GM12864 (cell line): ENCODE data around the gene IGLL5.

Source experiments
- DNase-seq: peaks from one replicate; pipeline ENCODE4 v3.0.0-alpha.2; 2011; ENCODE audit warnings: low read depth
- H3K4me3 ChIP-seq: 2 replicates; pipeline ENCODE4 v1.5.1; 2011; ENCODE audit warnings: mild to moderate bottlenecking, low read depth, low read length, control low read depth
- TF ChIP-seq, protein P1 (sequence below): IDR thresholded peaks from 2 replicates; pipeline ENCODE4 v1.5.1; 2011; ENCODE audit warnings: low read depth, mild to moderate bottlenecking, moderate library complexity, low read length, control low read depth, inconsistent platforms; ENCODE audit errors: missing control alignments

The IGLL5 gene

DNA sequence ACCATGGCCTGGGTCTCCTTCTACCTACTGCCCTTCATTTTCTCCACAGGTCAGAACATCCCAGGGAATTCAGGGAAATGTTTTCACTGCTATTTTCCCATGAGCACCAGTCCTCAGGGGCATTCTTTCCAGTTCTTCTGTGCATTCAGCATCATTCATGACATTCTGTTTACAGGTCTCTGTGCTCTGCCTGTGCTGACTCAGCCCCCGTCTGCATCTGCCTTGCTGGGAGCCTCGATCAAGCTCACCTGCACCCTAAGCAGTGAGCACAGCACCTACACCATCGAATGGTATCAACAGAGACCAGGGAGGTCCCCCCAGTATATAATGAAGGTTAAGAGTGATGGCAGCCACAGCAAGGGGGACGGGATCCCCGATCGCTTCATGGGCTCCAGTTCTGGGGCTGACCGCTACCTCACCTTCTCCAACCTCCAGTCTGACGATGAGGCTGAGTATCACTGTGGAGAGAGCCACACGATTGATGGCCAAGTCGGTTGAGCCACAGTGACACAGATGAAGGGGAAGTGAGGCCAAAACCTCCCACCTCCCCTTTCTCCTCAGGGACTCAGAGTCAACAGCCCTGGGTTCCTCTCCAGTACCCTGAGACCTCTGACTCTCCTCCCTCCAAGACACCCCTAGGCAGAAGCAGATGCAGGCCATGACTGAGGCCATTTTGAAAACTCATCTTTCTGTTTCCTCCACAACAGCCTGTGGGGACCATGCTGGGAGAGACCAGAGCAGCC lies 15.9 kb upstream of the IGLL5 start:
- no peak overlapping the region for H3K4me3 ChIP-seq
- TF ChIP-seq, protein P1, sequence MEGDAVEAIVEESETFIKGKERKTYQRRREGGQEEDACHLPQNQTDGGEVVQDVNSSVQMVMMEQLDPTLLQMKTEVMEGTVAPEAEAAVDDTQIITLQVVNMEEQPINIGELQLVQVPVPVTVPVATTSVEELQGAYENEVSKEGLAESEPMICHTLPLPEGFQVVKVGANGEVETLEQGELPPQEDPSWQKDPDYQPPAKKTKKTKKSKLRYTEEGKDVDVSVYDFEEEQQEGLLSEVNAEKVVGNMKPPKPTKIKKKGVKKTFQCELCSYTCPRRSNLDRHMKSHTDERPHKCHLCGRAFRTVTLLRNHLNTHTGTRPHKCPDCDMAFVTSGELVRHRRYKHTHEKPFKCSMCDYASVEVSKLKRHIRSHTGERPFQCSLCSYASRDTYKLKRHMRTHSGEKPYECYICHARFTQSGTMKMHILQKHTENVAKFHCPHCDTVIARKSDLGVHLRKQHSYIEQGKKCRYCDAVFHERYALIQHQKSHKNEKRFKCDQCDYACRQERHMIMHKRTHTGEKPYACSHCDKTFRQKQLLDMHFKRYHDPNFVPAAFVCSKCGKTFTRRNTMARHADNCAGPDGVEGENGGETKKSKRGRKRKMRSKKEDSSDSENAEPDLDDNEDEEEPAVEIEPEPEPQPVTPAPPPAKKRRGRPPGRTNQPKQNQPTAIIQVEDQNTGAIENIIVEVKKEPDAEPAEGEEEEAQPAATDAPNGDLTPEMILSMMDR, result no peak
- no peak for DNase-seq

DNA sequence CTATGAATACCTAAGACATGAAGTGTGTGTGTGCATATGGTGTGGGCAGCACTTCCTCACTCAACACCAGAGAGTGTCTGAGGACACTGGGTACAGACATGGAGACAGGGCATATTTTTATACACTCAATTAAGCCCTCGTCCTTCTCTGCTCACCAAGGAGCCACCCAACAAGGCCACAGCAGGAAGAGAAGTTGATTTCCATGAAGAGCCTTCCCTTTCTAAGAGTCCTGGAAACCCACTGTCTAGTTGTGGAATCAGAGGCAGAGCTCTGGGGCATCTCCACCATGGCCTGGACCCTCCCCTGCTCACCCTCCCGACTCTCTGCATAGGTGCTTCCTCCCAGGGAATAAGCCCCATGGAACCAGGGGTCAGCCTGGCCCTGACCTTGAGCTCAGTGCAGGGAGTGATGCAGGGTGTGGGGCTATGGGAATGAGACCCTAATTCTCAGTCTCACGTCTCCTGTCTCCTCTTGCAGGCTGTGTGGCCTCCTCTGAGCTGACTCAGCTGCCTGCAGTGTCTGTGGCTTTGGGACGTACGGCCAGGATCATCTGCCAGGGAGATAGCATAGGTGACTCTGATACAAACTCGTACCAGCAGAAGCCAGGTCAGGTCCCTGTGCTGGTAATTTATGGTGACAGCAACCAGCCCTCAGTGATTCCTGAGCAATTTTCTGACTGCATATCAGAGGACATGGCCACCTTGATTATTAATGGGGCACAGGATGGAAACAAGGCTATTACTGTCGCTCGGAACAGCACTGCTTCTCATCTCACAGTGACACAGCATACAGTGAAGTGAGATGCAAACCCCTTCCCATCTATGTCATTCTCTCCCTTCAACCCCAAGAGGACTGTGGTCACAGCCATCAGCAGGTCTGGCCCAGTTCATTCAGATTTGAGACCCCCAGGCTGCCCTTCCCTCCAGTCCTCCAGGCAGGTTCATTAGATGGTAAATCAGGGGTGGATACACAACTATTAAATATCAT lies 14.6 kb upstream of the IGLL5 start:
- TF ChIP-seq, protein P1, result no peak
- H3K4me3 ChIP-seq, result no peak overlapping the region
- DNase-seq, result no peak

DNA sequence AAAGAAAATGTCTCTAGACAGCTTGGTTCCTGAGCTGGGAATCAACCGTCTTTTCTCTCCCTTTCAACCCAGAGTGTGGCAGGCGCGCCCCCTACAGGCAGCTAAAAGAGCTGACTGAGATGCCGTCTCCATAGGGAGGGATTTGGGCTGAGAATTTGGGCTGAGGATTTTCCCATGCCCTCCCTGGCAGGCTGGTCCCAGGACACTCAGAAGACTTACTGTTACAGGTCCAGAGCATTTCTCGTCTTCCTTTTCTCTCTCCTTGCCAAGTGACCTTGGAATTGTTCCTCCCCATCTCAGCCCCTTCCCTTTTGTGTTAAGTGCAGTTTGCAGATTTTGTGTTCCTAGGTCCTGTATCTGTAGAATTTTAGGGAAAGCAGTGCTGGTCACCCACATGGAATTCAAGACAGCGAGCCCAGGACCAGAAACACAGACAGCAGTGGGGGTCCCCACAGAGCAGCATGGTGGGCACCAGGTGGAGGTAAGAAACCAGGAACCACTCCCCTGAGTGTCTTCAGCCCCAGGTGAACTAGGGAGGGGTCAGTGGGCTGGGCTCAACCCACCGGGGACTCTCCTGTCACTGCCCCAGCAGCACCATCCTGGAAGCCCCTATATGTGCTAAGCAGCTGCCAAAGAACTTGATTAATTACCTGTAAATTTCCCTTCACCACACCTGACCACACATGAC lies 9.9 kb upstream of the IGLL5 start:
- TF ChIP-seq, protein P1, result peak; percentile 83
- DNase-seq, result no peak
- H3K4me3 ChIP-seq, result no peak overlapping the region

DNA sequence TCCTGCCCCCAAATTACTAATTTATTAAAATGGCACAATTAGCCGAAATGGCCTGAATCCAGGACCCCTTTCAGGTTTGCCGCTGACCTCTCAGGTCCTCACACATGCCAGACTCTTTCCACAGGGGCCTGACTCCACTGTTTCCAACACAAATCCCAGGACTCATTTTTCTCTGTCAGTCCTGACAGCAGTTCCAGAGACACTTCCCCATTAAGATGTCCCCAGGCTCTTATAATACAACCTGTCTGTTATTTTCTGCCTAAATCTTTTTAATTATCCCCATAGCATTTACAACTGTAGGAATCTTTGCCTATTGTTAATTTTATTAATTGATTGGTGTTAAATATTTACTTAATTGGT lies 9.4 kb upstream of the IGLL5 start:
- DNase-seq, result no peak
- no peak overlapping the region for H3K4me3 ChIP-seq
- TF ChIP-seq, protein P1, result no peak

DNA sequence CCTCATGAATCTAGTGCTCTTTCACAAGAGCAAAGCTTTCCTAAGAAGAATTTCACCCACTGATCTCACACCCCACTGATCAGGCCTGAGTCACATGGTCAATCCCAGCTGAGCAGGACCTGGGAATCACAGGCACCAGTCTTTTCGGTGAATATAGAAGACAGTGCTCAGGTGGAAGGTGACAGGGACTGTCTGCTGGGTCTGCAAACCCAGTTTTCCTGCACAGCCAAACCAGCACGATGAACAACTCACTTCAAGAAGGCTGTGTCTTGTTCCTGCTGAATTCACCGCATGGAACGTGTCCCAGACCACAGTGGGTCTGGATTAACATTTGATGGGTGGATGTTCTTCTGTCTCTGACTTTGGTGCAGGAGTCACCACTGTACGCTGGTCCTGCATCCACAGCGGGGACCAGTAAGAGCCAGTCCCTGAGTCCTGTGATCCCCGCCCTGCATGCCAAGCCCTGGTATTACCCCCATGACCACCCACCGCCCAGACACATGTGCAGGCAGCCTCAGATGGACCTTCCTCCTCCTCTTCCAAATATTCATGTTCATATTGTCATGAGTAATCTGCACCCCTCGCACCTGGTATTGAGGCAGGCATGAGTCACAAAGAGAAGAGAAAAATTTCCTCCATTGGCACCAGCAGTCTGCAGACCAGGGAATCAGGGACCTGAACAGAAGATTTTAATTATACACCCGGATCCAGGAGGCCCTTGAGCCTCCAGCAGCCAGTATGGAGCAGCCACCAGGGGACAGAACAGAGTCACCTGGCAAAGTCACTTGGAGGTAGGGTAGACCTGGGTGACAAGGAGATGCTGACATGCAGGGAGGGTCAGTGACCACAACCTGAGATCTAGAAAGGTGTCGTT lies 8.6 kb upstream of the IGLL5 start:
- TF ChIP-seq, protein P1, result peak; percentile 68
- no peak for DNase-seq
- no peak overlapping the region for H3K4me3 ChIP-seq

DNA sequence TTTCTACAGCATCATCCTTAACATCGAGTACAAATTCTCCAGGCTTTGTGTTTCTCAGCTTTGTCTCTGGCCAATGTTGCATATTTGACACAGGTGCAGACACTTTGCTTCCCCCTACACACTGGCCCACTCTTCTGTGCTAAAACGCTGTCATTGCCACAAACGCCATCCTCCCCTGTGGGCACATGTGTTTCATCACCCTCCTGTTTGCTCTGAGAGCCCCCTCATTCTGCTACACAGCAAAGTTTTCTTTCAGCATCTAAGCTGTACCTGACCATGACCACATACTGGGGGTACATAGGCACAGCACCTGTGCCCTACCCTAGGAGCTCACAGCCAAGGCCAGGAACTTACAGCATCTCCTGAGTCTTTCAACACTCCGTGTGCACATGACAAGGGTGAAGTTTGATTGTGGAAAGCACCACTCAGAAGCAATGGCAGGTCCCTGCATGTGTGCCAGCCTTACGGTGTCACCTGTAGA lies 7.9 kb upstream of the IGLL5 start:
- H3K4me3 ChIP-seq, result no peak overlapping the region
- TF ChIP-seq, protein P1, result no peak
- no peak for DNase-seq
